GM12801 (cell line): ENCODE results near the gene ARRB1.

ENCODE experiments used
- TF ChIP-seq, protein P1 (sequence below): IDR thresholded peaks from one replicate; pipeline ENCODE4 v1.5.1; 2011; ENCODE audit warnings: control low read depth; ENCODE audit not compliant: insufficient read length; ENCODE audit errors: extremely low read depth

The ARRB1 gene

DNA sequence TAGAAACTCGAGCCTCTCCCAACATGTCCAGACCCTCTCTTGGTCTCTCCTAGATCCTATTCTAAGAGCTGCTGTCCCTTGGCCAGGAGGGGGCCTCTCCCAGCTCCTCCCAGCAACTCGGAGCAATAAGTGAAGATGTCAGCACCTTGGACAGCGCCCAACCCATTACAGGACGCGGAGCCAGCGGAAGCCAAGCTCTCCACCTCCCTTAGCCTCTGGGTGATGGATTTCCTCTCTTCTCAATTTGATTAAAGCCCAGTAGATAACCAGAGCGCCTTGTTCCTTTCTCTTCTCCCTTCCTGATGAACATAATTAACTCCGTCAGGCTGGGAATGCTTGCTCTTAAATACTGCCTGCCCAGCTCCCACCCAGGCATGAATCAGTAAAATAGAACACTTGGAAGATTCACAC lies 137.0 kb downstream of the ARRB1 start:
- TF ChIP-seq, protein P1, sequence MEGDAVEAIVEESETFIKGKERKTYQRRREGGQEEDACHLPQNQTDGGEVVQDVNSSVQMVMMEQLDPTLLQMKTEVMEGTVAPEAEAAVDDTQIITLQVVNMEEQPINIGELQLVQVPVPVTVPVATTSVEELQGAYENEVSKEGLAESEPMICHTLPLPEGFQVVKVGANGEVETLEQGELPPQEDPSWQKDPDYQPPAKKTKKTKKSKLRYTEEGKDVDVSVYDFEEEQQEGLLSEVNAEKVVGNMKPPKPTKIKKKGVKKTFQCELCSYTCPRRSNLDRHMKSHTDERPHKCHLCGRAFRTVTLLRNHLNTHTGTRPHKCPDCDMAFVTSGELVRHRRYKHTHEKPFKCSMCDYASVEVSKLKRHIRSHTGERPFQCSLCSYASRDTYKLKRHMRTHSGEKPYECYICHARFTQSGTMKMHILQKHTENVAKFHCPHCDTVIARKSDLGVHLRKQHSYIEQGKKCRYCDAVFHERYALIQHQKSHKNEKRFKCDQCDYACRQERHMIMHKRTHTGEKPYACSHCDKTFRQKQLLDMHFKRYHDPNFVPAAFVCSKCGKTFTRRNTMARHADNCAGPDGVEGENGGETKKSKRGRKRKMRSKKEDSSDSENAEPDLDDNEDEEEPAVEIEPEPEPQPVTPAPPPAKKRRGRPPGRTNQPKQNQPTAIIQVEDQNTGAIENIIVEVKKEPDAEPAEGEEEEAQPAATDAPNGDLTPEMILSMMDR: no peak
